WTC11 (cell line): ENCODE measurements around the gene ZKSCAN3. TPM values are rescaled to one million over a fixed set of nuclear protein-coding genes. Genes with fewer than 3 reads are reported as not detected.

ENCODE experiments used
- ATAC-seq: fragments of 200-7000 bp; cut with Tn5 transposase; 2 replicates; pipeline ENCODE4 v1.10.0; 2021; ENCODE audit warnings: mild to moderate bottlenecking, moderate library complexity
- CTCF ChIA-PET: fragments of 300-600 bp; sonication (Branson Sonifier 250); formaldehyde crosslinking; loops from one replicate; lab custom pipeline; 2021; ENCODE audit warnings: antibody characterized with exemption; lab: Charles Lee
- POLR2A ChIA-PET: fragments of 350-600 bp; sonication (Branson Sonifier 250); formaldehyde crosslinking; loops from one replicate; lab custom pipeline; 2021; ENCODE audit warnings: antibody characterized with exemption; lab: Charles Lee
- DNase-seq: peaks from one replicate; pipeline ENCODE4 v3.0.0; 2021; ENCODE audit warnings: low spot score
- H3K27ac Mint-ChIP-seq: 2 replicates; pipeline ENCODE4 v1.8.0; 2021; ENCODE audit warnings: mixed read lengths
- H3K27me3 Mint-ChIP-seq: 2 replicates; pipeline ENCODE4 v1.8.0; 2021; ENCODE audit warnings: low read depth, mild to moderate bottlenecking, moderate library complexity, mixed read lengths
- H3K36me3 Mint-ChIP-seq: 2 replicates; pipeline ENCODE4 v1.8.0; 2021; ENCODE audit warnings: mixed read lengths
- H3K4me1 Mint-ChIP-seq: 2 replicates; pipeline ENCODE4 v1.8.0; 2022; ENCODE audit warnings: mixed read lengths
- H3K4me3 Mint-ChIP-seq: 2 replicates; pipeline ENCODE4 v1.8.0; 2021; ENCODE audit warnings: mild to moderate bottlenecking, moderate library complexity, mixed read lengths
- H3K9me3 Mint-ChIP-seq: 2 replicates; pipeline ENCODE4 v1.8.0; 2021; ENCODE audit warnings: mixed read lengths
- CREB1 ChIP-seq: sonication (generic); formaldehyde crosslinking; IDR thresholded peaks from 2 replicates; pipeline ENCODE4 v1.8.0; 2023; ENCODE audit warnings: mild to moderate bottlenecking, missing genetic modification reagents
- RORB ChIP-seq: fragments of 250-450 bp; sonication (Bioruptor Pico); IDR thresholded peaks from 2 replicates; pipeline ENCODE4 v1.9.0; 2021; ENCODE audit warnings: mild to moderate bottlenecking
- ZNF138 ChIP-seq: sonication (generic); formaldehyde crosslinking; conservative IDR thresholded peaks from 2 replicates; pipeline ENCODE4 v1.8.1; 2022; ENCODE audit warnings: mild to moderate bottlenecking, moderate library complexity, missing genetic modification reagents
- total RNA-seq: library from RNA; stranded (reverse); gene quantifications from 3 replicates; pipeline ENCODE4 v1.2.3, GENCODE V29; 2021
- TF ChIP-seq, protein P1 (sequence below): sonication (generic); formaldehyde crosslinking; IDR thresholded peaks from 2 replicates; pipeline ENCODE4 v1.8.0; 2023; ENCODE audit warnings: mild to moderate bottlenecking, missing genetic modification reagents
- TF ChIP-seq, protein P2 (sequence below): sonication (generic); formaldehyde crosslinking; IDR thresholded peaks from 2 replicates; pipeline ENCODE4 v1.8.1; 2022; ENCODE audit warnings: mild to moderate bottlenecking, missing genetic modification reagents, moderate library complexity, borderline replicate concordance
- TF ChIP-seq, protein P3 (sequence below): sonication (generic); formaldehyde crosslinking; IDR thresholded peaks from 2 replicates; pipeline ENCODE4 v1.8.0; 2022; ENCODE audit warnings: mild to moderate bottlenecking, missing genetic modification reagents
- TF ChIP-seq, protein P4 (sequence below): sonication (generic); formaldehyde crosslinking; IDR thresholded peaks from 2 replicates; pipeline ENCODE4 v1.8.0; 2023; ENCODE audit warnings: missing genetic modification reagents, mild to moderate bottlenecking, borderline replicate concordance
- TF ChIP-seq, protein P5 (sequence below): sonication (generic); formaldehyde crosslinking; IDR thresholded peaks from 2 replicates; pipeline ENCODE4 v1.8.0; 2023; ENCODE audit warnings: missing genetic modification reagents
- TF ChIP-seq, protein P6 (sequence below): fragments of 200-600 bp; IDR thresholded peaks from 2 replicates; pipeline ENCODE4 v1.8.0; 2022; ENCODE audit warnings: antibody characterized with exemption

The ZKSCAN3 gene
- total RNA-seq, 1 experiment from 2014 or later, result 5.4 TPM

DNA sequence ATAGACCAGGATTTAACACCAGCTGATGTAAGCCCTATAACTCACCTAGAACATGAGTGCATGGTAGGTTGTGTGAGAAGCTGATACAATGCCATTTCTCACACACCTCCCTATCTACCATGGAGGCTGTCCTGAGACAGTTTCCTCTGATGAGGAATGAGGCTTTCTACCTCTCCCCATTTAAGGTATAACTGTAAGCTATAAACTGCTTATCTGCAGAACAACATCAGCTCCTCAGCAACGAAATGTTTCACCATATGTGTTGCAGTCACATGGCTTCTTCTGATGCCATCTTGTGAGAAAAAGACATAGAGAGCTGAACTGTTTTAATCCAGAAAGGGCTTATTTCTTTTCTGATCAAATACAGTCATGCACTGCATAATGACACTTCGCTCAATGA, 20.7 kb downstream of the ZKSCAN3 start (continued):
- TF ChIP-seq, protein P1, sequence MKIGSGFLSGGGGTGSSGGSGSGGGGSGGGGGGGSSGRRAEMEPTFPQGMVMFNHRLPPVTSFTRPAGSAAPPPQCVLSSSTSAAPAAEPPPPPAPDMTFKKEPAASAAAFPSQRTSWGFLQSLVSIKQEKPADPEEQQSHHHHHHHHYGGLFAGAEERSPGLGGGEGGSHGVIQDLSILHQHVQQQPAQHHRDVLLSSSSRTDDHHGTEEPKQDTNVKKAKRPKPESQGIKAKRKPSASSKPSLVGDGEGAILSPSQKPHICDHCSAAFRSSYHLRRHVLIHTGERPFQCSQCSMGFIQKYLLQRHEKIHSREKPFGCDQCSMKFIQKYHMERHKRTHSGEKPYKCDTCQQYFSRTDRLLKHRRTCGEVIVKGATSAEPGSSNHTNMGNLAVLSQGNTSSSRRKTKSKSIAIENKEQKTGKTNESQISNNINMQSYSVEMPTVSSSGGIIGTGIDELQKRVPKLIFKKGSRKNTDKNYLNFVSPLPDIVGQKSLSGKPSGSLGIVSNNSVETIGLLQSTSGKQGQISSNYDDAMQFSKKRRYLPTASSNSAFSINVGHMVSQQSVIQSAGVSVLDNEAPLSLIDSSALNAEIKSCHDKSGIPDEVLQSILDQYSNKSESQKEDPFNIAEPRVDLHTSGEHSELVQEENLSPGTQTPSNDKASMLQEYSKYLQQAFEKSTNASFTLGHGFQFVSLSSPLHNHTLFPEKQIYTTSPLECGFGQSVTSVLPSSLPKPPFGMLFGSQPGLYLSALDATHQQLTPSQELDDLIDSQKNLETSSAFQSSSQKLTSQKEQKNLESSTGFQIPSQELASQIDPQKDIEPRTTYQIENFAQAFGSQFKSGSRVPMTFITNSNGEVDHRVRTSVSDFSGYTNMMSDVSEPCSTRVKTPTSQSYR (CRISPR knock-in tag), result no peak
- TF ChIP-seq RORB, result no peak
- TF ChIP-seq, protein P2, sequence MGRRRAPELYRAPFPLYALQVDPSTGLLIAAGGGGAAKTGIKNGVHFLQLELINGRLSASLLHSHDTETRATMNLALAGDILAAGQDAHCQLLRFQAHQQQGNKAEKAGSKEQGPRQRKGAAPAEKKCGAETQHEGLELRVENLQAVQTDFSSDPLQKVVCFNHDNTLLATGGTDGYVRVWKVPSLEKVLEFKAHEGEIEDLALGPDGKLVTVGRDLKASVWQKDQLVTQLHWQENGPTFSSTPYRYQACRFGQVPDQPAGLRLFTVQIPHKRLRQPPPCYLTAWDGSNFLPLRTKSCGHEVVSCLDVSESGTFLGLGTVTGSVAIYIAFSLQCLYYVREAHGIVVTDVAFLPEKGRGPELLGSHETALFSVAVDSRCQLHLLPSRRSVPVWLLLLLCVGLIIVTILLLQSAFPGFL (CRISPR knock-in tag), result no peak

DNA sequence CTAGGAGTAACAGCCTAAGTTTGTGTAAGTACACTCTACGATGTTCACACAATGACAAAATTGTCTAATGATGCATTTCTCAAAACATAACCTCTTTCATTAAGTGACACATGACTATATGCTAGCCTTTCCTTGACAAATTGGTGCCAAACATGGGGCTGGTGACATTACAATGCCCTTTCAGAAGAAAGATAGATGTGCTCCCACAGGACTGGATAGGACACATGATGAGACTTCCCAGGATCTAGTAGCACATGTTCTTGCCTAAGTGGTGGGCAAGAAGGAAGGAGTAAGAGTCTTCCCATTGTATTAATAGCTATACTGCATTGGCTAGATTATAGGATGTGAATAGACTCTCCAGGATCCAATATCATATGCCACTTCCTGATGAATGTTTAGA, 21.5 kb downstream of the ZKSCAN3 start:
- H3K4me3 Mint-ChIP-seq, result no peak overlapping the region
- CTCF ChIA-PET, result interaction anchor here (1.8 kb wide), 1 partner anchor 15 kb away, joined by 12 read pairs; no protein-coding TSS in a partner anchor

More for the DNA sequence above, 21.5 kb downstream of the ZKSCAN3 start:
- TF ChIP-seq, protein P3, sequence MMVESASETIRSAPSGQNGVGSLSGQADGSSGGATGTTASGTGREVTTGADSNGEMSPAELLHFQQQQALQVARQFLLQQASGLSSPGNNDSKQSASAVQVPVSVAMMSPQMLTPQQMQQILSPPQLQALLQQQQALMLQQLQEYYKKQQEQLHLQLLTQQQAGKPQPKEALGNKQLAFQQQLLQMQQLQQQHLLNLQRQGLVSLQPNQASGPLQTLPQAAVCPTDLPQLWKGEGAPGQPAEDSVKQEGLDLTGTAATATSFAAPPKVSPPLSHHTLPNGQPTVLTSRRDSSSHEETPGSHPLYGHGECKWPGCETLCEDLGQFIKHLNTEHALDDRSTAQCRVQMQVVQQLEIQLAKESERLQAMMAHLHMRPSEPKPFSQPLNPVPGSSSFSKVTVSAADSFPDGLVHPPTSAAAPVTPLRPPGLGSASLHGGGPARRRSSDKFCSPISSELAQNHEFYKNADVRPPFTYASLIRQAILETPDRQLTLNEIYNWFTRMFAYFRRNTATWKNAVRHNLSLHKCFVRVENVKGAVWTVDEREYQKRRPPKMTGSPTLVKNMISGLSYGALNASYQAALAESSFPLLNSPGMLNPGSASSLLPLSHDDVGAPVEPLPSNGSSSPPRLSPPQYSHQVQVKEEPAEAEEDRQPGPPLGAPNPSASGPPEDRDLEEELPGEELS (CRISPR knock-in tag), result no peak
- TF ChIP-seq, protein P4, sequence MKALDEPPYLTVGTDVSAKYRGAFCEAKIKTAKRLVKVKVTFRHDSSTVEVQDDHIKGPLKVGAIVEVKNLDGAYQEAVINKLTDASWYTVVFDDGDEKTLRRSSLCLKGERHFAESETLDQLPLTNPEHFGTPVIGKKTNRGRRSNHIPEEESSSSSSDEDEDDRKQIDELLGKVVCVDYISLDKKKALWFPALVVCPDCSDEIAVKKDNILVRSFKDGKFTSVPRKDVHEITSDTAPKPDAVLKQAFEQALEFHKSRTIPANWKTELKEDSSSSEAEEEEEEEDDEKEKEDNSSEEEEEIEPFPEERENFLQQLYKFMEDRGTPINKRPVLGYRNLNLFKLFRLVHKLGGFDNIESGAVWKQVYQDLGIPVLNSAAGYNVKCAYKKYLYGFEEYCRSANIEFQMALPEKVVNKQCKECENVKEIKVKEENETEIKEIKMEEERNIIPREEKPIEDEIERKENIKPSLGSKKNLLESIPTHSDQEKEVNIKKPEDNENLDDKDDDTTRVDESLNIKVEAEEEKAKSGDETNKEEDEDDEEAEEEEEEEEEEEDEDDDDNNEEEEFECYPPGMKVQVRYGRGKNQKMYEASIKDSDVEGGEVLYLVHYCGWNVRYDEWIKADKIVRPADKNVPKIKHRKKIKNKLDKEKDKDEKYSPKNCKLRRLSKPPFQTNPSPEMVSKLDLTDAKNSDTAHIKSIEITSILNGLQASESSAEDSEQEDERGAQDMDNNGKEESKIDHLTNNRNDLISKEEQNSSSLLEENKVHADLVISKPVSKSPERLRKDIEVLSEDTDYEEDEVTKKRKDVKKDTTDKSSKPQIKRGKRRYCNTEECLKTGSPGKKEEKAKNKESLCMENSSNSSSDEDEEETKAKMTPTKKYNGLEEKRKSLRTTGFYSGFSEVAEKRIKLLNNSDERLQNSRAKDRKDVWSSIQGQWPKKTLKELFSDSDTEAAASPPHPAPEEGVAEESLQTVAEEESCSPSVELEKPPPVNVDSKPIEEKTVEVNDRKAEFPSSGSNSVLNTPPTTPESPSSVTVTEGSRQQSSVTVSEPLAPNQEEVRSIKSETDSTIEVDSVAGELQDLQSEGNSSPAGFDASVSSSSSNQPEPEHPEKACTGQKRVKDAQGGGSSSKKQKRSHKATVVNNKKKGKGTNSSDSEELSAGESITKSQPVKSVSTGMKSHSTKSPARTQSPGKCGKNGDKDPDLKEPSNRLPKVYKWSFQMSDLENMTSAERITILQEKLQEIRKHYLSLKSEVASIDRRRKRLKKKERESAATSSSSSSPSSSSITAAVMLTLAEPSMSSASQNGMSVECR, result no peak
- TF ChIP-seq RORB (no peak), ZNF138 (CRISPR knock-in tag) (no peak), CREB1 (CRISPR knock-in tag) (no peak)
- TF ChIP-seq, protein P5, sequence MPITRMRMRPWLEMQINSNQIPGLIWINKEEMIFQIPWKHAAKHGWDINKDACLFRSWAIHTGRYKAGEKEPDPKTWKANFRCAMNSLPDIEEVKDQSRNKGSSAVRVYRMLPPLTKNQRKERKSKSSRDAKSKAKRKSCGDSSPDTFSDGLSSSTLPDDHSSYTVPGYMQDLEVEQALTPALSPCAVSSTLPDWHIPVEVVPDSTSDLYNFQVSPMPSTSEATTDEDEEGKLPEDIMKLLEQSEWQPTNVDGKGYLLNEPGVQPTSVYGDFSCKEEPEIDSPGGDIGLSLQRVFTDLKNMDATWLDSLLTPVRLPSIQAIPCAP (CRISPR knock-in tag), result no peak
- TF ChIP-seq, protein P6, sequence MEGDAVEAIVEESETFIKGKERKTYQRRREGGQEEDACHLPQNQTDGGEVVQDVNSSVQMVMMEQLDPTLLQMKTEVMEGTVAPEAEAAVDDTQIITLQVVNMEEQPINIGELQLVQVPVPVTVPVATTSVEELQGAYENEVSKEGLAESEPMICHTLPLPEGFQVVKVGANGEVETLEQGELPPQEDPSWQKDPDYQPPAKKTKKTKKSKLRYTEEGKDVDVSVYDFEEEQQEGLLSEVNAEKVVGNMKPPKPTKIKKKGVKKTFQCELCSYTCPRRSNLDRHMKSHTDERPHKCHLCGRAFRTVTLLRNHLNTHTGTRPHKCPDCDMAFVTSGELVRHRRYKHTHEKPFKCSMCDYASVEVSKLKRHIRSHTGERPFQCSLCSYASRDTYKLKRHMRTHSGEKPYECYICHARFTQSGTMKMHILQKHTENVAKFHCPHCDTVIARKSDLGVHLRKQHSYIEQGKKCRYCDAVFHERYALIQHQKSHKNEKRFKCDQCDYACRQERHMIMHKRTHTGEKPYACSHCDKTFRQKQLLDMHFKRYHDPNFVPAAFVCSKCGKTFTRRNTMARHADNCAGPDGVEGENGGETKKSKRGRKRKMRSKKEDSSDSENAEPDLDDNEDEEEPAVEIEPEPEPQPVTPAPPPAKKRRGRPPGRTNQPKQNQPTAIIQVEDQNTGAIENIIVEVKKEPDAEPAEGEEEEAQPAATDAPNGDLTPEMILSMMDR, result no peak
- no peak overlapping the region for H3K27ac Mint-ChIP-seq
- no peak for ATAC-seq
- H3K4me1 Mint-ChIP-seq, result no peaks in the 10 kb centered on the region
- no peaks in the 10 kb centered on the region for H3K27me3 Mint-ChIP-seq
- no peaks in the 10 kb centered on the region for H3K9me3 Mint-ChIP-seq
- POLR2A ChIA-PET, result interaction anchor here (0.7 kb wide), 1 partner anchor 533 kb away, joined by 3 read pairs; a partner anchor contains a TSS
- no peak for DNase-seq
- H3K36me3 Mint-ChIP-seq, result peaks cover 4% of the 10 kb centered on the region; the same call in 1 of the 2 replicates
